Measurements from ENCODE around the gene IFI35.

Gene IFI35

DNA sequence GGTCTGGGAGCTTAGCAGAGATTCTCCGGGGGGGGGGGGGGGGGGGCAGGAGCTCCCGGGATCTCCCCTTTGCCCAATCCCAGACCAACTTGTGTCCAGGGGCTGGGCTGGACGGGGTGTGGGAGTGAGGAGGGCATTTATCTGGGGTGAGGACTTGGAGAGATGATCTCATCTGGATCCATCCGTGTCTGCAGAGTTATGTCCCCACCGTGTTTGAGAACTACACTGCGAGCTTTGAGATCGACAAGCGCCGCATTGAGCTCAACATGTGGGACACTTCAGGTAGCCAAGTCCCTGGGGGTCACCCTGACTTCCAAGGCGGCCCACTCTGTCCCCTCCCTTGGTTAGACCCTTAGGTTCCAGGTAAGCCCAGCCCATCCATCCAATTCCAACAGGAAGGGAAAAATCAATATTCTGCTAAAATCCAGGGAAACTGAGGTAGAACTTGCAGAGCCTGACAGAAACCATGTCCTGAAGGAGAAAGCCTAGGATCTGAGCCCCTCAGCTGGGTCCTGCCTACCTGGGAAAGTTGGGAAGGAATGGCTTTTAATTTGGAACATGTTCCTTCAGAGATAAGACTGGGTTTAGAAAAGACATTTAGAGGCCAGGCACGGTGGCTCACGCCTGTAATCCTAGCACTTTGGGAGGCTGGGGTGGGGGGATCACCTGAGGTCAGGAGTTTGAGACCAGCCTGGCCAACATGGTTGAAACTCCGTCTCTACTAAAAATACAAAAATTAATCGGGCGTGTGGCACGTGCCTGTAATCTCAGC lies 19.4 kb downstream of the IFI35 start:
- H3K4me1 Mint-ChIP-seq (ENCODE audit: low read depth) = peaks cover 8% of the 10 kb centered on the region
- H3K36me3 Mint-ChIP-seq (ENCODE audit: low read depth) = no peaks in the 10 kb centered on the region
- no peaks in the 10 kb centered on the region for H3K9me3 Mint-ChIP-seq
- peaks cover 11% of the 10 kb centered on the region for H3K27me3 Mint-ChIP-seq (ENCODE audit: low read depth)
- H3K4me3 Mint-ChIP-seq = peak overlapping the region; percentile 75
- no peak overlapping the region for H3K27ac Mint-ChIP-seq

DNA sequence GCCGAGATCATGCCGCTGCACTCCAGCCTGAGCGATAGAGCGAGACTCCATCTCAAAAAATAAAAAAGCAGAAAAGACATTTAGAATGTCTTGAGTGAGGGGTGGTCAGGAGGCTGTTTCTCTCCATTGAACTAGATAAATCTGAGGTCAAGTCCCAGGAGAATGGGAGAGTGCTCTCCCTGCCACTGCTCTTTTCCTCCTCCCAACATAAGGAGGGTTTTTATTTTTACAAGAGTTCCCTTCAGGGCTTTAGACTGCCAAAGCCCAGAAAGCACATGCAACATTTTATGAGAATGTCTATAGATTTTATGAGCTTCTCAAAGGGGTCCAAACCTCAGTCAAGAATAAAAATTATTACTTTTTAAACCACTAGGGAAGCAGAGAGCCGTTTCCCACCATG lies 20.0 kb downstream of the IFI35 start:
- H3K27me3 Mint-ChIP-seq (ENCODE audit: low read depth) = peaks cover 11% of the 10 kb centered on the region
- H3K27ac Mint-ChIP-seq = no peak overlapping the region
- no peaks in the 10 kb centered on the region for H3K36me3 Mint-ChIP-seq (ENCODE audit: low read depth)
- H3K4me3 Mint-ChIP-seq = peak overlapping the region; percentile 35
- H3K9me3 Mint-ChIP-seq = no peaks in the 10 kb centered on the region
- H3K4me1 Mint-ChIP-seq (ENCODE audit: low read depth) = peaks cover 7% of the 10 kb centered on the region

DNA sequence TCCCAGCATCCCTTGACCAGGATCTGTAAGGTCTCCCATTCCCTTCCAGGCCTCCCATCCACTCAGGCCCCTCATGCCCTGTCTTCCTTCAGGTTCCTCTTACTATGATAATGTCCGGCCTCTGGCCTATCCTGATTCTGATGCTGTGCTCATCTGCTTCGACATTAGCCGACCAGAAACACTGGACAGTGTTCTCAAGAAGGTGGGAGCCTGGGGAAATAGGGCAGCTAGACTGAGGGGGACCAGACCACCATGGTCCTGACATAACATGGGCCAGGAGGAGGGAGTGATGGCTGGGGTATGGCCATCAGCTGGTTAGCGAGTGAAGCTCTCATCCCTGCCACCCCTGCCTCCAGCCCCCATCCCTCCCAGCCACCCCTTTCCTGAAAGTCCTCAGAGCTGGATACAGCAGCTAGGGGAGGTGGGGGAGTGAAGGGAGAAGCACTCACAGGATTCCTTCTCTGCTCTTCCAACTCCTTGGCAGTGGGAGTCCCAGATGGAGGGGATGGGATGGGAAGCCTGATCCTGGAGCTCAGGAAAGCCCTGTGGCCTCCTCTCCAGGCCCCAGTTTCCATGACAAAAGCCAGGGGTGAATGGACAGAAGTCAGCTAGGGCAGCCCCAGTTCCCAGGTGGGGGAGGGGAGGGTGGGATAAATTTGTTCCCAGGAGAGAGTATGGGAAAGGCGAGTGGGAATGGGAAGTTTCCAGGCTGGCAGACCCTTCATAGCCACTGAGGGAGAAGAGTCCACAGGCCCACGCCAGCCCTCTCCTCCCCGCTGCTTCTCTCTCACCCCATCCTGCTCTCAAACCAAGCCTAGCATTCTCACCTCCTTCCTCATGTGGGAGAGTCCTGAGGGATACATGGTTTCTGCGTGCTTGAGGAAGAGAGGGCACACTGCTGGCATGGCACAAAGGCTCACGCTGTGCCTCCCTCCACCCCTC lies 20.8 kb downstream of the IFI35 start:
- Mint-ChIP-seq H3K36me3 (ENCODE audit: low read depth) (no peaks in the 10 kb centered on the region), H3K4me3 (no peak overlapping the region), H3K4me1 (ENCODE audit: low read depth) (peaks cover 7% of the 10 kb centered on the region), H3K9me3 (no peaks in the 10 kb centered on the region), H3K27me3 (ENCODE audit: low read depth) (peaks cover 11% of the 10 kb centered on the region), H3K27ac (no peak overlapping the region)

DNA sequence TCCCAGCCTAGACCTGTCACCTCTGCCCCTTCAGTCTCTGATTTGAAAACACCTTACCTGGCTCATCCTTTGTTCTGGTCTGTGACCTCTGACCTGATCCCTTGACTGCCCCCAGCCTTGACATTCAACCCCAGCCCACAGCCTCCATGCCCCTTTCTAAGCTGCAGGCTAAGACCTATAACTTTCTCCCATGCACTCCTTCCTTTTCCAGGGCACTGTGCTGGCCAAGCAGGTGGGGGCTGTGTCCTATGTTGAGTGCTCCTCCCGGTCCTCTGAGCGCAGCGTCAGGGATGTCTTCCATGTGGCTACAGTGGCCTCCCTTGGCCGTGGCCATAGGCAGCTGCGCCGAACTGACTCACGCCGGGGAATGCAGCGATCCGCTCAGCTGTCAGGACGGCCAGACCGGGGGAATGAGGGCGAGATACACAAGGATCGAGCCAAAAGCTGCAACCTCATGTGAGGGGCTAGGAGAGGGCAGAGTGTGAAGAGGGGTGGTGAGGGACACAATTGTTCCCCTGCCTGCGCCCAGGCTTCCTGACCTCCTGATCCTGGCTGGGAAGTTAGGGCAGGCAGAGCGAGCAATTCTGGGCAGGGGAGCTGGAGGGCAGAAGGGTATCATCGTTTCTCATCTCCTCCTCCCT lies 21.8 kb downstream of the IFI35 start:
- H3K36me3 Mint-ChIP-seq (ENCODE audit: low read depth) = no peaks in the 10 kb centered on the region
- H3K9me3 Mint-ChIP-seq = no peaks in the 10 kb centered on the region
- H3K4me1 Mint-ChIP-seq (ENCODE audit: low read depth) = peaks cover 7% of the 10 kb centered on the region
- H3K27ac Mint-ChIP-seq = no peak overlapping the region
- H3K4me3 Mint-ChIP-seq = no peak overlapping the region
- H3K27me3 Mint-ChIP-seq (ENCODE audit: low read depth) = peaks cover 11% of the 10 kb centered on the region

DNA sequence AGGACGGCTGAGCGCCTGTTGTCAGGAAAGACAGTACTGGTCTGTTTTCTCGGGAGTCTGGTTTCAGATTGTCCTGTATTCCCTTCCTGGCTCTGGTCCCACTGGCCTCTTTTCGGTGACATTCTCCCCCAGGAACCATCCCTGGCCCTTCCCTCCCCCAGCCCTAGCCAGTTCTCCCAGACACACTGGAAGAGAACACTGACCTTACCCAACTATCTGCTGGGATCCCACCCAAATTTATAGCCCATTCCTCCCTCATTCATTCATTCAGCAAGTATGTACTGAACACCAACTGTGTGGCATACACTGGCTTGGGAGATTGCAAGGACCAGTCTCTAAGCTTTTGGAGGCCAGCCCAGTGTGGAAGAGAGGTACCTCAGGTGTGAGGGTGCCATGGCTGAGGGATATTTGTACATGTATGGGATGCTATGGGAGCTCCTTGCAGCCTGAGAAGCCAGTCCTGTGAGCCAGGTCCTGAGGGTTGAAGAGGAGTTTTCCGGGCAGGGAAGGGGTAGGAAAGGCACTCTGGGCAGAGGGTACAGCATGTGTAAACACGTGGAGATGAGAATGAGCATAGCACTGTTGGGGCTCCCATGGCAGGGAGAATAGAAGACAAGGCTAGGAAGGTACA lies 23.7 kb downstream of the IFI35 start:
- no peak overlapping the region for H3K27ac Mint-ChIP-seq

DNA sequence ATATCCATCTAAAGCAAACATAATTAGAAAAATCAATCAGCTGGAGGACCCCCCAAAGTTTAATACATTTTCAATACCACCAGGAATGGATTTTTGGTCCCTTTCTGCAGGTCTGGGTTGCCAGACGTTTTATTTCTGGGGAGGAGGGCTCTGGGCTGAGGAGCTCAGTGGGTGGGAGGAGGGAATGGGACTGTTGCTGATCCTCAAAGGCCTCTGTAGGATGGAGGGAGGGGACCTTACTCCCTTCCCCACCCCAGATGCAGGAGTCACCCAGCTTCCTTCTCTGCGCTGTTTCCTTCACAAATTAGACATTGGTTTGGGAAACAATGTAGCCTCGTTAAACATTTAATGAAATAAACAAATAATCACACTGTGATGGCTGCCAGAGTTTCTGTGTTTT lies 25.1 kb downstream of the IFI35 start:
- no peaks in the 10 kb centered on the region for H3K9me3 Mint-ChIP-seq
- H3K27ac Mint-ChIP-seq = no peak overlapping the region
- no peaks in the 10 kb centered on the region for H3K36me3 Mint-ChIP-seq (ENCODE audit: low read depth)
- H3K27me3 Mint-ChIP-seq (ENCODE audit: low read depth) = no peaks in the 10 kb centered on the region
- H3K4me1 Mint-ChIP-seq (ENCODE audit: low read depth) = no peaks in the 10 kb centered on the region
- no peak overlapping the region for H3K4me3 Mint-ChIP-seq

More for the DNA sequence above, 23.7 kb downstream of the IFI35 start:
- Mint-ChIP-seq H3K4me3 (no peak overlapping the region), H3K9me3 (no peaks in the 10 kb centered on the region), H3K27me3 (ENCODE audit: low read depth) (peaks cover 3% of the 10 kb centered on the region), H3K4me1 (ENCODE audit: low read depth) (no peaks in the 10 kb centered on the region), H3K36me3 (ENCODE audit: low read depth) (no peaks in the 10 kb centered on the region)

DNA sequence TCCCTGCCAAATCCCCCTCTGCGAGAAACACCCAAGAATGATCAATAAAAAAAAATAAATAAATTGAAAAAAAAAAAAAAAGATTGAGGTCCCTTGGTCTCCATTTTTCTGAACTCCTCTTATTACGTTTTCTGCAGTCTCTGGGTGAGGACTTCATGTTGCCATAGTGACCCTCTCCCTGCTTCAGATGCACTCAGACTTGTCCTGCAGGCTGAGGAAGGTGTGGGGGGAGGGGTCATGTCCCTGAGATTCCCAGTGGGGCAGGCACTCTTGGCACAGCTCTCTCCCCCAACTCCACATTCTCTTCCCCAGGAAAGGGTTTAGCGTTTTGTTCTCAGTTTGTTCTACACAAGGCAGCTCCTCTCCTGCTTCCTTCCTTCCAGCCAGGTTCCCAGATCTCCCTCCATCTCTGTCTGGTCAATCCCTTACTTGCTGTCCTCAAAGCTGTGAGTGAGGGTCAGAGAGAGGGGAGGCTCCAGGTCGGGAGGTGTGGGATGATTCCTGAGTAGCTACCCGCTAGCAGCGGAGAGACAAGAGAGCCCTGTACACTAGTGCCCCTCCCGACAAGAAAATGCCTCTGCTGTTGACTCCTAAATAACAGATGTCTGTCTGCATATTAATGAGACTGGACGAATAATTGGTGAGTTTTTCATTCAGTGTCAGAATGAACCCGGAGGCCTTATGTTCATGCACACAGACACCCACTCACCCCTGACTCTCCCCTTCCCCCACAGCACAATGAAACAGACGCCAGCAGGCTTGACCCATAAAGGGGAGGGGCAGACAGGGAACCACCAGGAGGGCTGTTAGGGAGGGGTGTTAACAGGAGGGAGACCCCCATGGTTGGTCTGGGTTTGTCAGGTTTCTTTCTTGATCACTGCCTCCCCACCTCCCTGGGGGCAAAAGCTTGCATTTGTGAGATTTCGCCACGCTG lies 27.6 kb downstream of the IFI35 start:
- Mint-ChIP-seq H3K27me3 (ENCODE audit: low read depth) (no peaks in the 10 kb centered on the region), H3K4me3 (no peak overlapping the region), H3K4me1 (ENCODE audit: low read depth) (no peaks in the 10 kb centered on the region), H3K9me3 (no peaks in the 10 kb centered on the region), H3K36me3 (ENCODE audit: low read depth) (no peaks in the 10 kb centered on the region), H3K27ac (no peak overlapping the region)

DNA sequence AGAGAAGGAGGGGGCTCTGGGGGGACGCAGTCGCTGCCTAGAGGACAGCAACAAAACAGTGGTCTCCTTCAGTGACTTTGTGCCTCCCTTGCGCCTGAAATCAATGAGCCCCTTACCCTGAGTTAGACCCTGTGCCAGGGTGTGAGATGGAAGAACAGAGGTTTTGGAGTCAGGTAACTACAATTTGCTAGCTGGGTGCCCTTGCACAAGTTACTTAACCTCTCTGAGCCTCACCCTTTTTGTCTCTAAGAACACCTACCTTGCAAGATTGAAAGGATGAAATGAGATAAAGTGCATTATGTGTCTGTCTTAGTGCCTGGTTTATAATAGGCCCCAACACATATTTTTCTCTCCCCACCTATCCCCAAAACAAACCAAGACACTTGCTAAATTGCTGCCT lies 28.3 kb downstream of the IFI35 start:
- H3K36me3 Mint-ChIP-seq (ENCODE audit: low read depth) = no peaks in the 10 kb centered on the region
- no peak overlapping the region for H3K4me3 Mint-ChIP-seq
- H3K27ac Mint-ChIP-seq = no peak overlapping the region
- H3K27me3 Mint-ChIP-seq (ENCODE audit: low read depth) = no peaks in the 10 kb centered on the region
- no peaks in the 10 kb centered on the region for H3K9me3 Mint-ChIP-seq
- H3K4me1 Mint-ChIP-seq (ENCODE audit: low read depth) = no peaks in the 10 kb centered on the region

DNA sequence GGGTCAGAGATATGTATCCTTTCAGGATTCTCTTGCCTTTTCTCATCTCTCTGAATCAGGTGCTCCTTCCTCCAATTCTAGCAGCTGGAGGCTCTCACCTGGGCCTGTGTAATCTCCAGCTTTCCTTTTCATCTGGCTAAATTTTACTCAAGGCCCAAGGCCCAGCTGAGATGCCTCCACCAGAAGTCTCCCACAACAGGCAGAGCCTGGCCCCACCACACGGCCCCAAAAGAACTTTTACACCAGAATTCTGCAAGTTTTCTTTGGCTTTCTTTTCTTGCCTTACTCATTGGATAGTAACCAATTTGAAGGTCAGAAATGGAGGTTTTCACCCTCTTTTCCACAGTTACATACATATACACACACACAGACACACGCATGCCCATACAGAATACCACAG lies 33.1 kb downstream of the IFI35 start:
- H3K27ac Mint-ChIP-seq = no peak overlapping the region

DNA sequence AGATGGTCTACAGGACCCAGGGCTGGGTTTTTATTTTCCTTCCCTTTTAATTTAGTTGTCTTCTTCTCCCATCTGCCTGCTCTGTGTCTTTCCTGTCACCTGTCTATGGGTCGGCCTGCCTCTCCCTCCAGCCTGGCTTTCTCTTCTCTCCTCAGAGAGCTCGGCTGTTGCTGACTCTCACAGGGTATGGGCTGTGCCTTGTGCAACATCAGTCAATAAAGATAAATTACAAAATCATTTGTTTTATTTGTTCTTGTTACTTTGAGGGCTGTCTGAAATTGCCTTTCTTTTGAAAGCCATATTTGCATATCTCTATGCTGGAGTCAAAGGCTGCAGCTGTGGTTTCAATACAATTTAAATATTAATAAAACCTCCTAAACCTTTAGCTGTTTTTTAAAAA lies 34.1 kb downstream of the IFI35 start:
- H3K9me3 Mint-ChIP-seq = no peaks in the 10 kb centered on the region
- no peaks in the 10 kb centered on the region for H3K27me3 Mint-ChIP-seq (ENCODE audit: low read depth)
- H3K4me3 Mint-ChIP-seq = no peak overlapping the region
- H3K36me3 Mint-ChIP-seq (ENCODE audit: low read depth) = peaks cover 5% of the 10 kb centered on the region
- H3K4me1 Mint-ChIP-seq (ENCODE audit: low read depth) = no peaks in the 10 kb centered on the region
- no peak overlapping the region for H3K27ac Mint-ChIP-seq

More for the DNA sequence above, 33.1 kb downstream of the IFI35 start:
- Mint-ChIP-seq H3K4me1 (ENCODE audit: low read depth) (no peaks in the 10 kb centered on the region), H3K36me3 (ENCODE audit: low read depth) (peaks cover 3% of the 10 kb centered on the region), H3K9me3 (no peaks in the 10 kb centered on the region), H3K27me3 (ENCODE audit: low read depth) (no peaks in the 10 kb centered on the region), H3K4me3 (no peak overlapping the region)

DNA sequence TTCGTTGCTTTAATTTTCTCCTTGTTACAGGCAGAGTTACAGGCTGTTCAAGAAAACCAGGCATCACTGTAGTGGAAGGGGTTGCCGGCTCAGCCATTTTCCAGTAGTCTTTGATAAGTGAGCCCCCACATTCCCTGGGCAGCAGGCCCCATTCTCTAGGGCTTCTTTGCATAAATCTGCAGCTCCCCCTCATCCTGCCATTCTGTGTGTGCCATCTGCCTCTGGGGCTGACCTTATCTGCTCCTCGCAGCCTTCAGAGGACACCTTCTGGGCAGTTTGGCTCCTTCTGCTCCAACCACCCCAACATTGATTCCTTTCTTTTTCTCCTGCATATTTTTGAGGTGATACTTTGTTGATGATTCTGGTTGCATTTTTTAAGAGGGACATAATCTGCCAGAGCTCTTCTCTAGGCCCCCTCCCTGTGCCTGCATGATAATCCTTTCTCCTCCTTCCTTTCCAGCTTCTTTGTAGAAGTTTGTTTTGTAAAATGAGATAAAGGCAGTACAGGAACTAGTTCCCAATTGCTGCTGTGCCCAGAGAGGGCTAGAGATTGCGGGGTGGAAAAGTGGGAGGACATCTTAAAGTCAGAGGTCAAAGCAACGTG lies 35.5 kb downstream of the IFI35 start:
- Mint-ChIP-seq H3K4me1 (ENCODE audit: low read depth) (no peaks in the 10 kb centered on the region), H3K27ac (no peak overlapping the region), H3K4me3 (no peak overlapping the region), H3K9me3 (no peaks in the 10 kb centered on the region), H3K36me3 (ENCODE audit: low read depth) (peaks cover 5% of the 10 kb centered on the region), H3K27me3 (ENCODE audit: low read depth) (no peaks in the 10 kb centered on the region)

DNA sequence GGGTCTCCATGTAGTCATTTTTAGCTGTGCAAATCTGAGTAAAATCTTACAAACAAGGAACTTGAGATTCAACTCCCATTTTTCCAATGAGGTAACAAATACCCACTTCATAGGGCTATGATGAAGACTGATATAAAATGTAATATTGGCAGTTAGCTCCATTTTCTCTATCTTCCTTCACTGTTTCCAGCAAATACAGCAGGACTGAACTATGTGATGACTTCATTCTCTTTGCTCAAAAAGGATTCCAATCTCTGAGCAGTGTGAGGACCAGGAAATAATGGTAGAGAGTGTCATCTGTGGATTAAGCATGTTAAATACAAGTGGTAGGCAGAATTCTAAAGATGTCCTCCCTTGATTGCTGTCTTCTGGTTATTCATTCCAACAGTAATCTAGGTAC lies 36.7 kb downstream of the IFI35 start:
- H3K36me3 Mint-ChIP-seq (ENCODE audit: low read depth) = peaks cover 9% of the 10 kb centered on the region
- no peaks in the 10 kb centered on the region for H3K27me3 Mint-ChIP-seq (ENCODE audit: low read depth)
- H3K4me3 Mint-ChIP-seq = no peak overlapping the region
- no peaks in the 10 kb centered on the region for H3K9me3 Mint-ChIP-seq
- H3K4me1 Mint-ChIP-seq (ENCODE audit: low read depth) = no peaks in the 10 kb centered on the region
- H3K27ac Mint-ChIP-seq = no peak overlapping the region

DNA sequence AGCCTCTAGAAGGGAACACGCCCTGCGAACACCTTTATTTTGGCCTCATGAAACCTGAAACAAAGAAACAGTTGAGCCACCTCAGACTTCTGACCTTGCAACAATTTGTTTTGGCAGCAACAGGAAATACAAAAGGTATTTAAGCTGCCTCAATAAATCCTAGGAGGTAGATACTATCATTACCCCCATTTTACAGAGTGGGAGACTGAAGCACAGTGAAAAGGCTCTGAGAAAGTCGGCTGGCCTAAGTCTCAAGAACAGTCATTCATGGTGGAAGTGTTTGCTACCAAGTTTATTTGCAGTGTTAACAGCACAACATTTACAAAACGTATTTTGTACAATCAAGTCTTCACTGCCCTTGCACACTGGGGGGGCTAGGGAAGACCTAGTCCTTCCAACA lies 37.4 kb downstream of the IFI35 start:
- no peaks in the 10 kb centered on the region for H3K4me1 Mint-ChIP-seq (ENCODE audit: low read depth)
- H3K27me3 Mint-ChIP-seq (ENCODE audit: low read depth) = no peaks in the 10 kb centered on the region
- H3K36me3 Mint-ChIP-seq (ENCODE audit: low read depth) = peaks cover 12% of the 10 kb centered on the region
- no peak overlapping the region for H3K27ac Mint-ChIP-seq
- H3K4me3 Mint-ChIP-seq = no peak overlapping the region
- no peaks in the 10 kb centered on the region for H3K9me3 Mint-ChIP-seq
